GM18517 (cell line): ENCODE measurements around the gene RIN2.

Experiments
- ATAC-seq: cut with Tn5 transposase; IDR thresholded peaks from one replicate; pipeline ENCODE4 v1.9.1; 2021; ENCODE audit warnings: mild to moderate bottlenecking, moderate library complexity; ENCODE audit not compliant: unreplicated experiment

Gene RIN2

GRCh38 chr20:19758133-19758500 lies at the start of gene RIN2:
TSS of gene RIN2 (plus strand) at chr20:19758258. CDS start at chr20:19889602, 131,344 bp downstream.
- ATAC-seq, result no peak

GRCh38 chr20:19709635-19710335 lies 48.3 kb upstream of the RIN2 start:
- ATAC-seq, result no peak

- ATAC-seq, result no peak
Measured at GRCh38 chr20:19710336-19711120, 47.5 kb upstream of the RIN2 start.

- ATAC-seq, result no peak
Measured at GRCh38 chr20:19711126-19711525, 46.9 kb upstream of the RIN2 start.

- no peak for ATAC-seq
Measured at GRCh38 chr20:19712721-19713260, 45.3 kb upstream of the RIN2 start.

- no peak for ATAC-seq
Measured at GRCh38 chr20:19713822-19714578, 44.1 kb upstream of the RIN2 start.

GRCh38 chr20:19714579-19714840 lies 43.5 kb upstream of the RIN2 start:
- ATAC-seq, result no peak

GRCh38 chr20:19715986-19716385 lies 42.1 kb upstream of the RIN2 start:
- no peak for ATAC-seq

- ATAC-seq, result no peak
Measured at GRCh38 chr20:19718880-19719279, 39.2 kb upstream of the RIN2 start.

- no peak for ATAC-seq
Measured at GRCh38 chr20:19720991-19721390, 37.1 kb upstream of the RIN2 start.

- no peak for ATAC-seq
Measured at GRCh38 chr20:19723051-19723450, 35.0 kb upstream of the RIN2 start.

GRCh38 chr20:19723813-19724430 lies 34.1 kb upstream of the RIN2 start:
- ATAC-seq, result no peak

- no peak for ATAC-seq
Measured at GRCh38 chr20:19725373-19725772, 32.7 kb upstream of the RIN2 start.

- ATAC-seq, result no peak
Measured at GRCh38 chr20:19725814-19726525, 32.1 kb upstream of the RIN2 start.

- ATAC-seq, result no peak
Measured at GRCh38 chr20:19727251-19727847, 30.7 kb upstream of the RIN2 start.

GRCh38 chr20:19729672-19730071 lies 28.4 kb upstream of the RIN2 start:
- no peak for ATAC-seq

GRCh38 chr20:19730706-19731105 lies 27.4 kb upstream of the RIN2 start:
- no peak for ATAC-seq

GRCh38 chr20:19734811-19735210 lies 23.2 kb upstream of the RIN2 start:
- no peak for ATAC-seq

GRCh38 chr20:19735446-19735845 lies 22.6 kb upstream of the RIN2 start:
- no peak for ATAC-seq

- ATAC-seq, result no peak
Measured at GRCh38 chr20:19737025-19737424, 21.0 kb upstream of the RIN2 start.
